Measurements from ENCODE around the gene ASPG.

DNA sequence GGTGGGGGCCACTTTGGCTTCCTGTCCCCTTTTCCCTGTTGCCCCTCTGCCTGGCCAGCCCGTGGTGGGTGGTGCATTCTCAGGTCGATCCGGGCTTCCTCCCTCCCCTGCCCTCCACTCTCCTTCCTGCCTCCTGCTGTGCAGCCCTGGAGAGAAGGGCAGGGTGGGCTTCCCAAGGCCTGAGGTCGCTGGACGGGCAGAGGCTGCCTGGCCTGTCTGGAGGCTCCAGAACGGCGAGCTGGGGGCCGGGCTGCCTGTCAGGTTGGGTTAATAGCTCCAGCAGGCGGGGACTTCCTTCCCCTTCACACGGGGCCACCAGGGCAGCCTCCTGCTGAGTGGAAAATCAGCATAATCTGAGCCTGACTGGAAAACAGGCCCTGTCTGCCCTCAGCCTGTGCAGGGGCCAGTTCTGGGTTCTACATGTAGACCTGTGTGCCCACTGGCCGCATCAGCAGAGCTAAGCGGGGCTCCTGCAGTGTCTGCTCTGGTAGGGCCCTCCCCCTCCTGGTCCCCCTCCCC lies 64.2 kb downstream of the ASPG start:
- TF ChIP-seq POLR2AphosphoS5 (IDR thresholded peaks at IDR 0.05; ENCODE audit: low read depth, low read length) (no peak), REST (IDR thresholded peaks at IDR 0.05; ENCODE audit: insufficient read depth in 1 of 2, low read depth in 2 of 2, low read length in 2 of 2) (no peak), TAF1 (IDR thresholded peaks at IDR 0.05; ENCODE audit: borderline replicate concordance, insufficient read depth, low read length) (no peak), SIN3A (IDR thresholded peaks at IDR 0.05; ENCODE audit: borderline replicate concordance, insufficient read depth, low read length) (no peak)

Data from PFSK-1 (cell line).